NCI-H2171 treated with DMSO at 0.1 percent for 48 hours (cell line): ENCODE data around the gene RIPOR3.

Experiments
- DNase-seq: peaks from one replicate; lab custom pipeline; 2025; lab: John Stamatoyannopoulos, UW

RIPOR3 gene

DNA sequence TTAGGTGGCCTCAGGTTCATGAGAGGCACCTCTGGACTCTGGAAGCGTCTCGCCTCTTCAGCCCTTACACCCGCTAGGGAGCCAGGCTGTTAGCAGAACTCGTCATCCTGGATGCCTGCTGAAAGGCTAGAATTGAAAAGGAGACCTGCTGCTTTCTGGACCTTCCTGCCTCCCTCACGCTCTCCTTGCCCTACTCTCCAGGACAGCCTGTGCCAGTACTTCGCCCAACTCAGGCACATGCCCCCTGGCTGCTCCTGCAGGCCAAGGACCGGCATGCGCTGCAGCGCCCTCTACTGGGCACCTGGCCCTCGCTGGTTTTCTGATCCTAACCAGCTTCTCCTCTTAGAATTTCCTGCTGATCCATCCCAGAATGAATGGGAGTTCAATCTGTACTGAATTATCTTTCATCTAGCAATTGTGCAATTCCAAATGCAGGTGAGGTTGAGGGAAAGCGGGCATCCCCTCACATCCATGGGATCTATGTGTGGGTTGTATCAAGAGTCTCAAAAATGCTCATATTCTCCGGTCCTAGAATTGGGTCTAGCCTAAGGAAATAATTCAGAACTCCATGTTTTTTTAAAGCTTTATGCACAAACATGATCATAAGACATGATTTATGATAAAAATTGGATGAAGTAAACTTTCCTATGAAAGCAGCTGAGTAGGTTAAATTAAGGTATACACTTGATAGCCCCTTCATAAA lies 103.2 kb downstream of the RIPOR3 start:
- DNase-seq: peak; percentile 49

DNA sequence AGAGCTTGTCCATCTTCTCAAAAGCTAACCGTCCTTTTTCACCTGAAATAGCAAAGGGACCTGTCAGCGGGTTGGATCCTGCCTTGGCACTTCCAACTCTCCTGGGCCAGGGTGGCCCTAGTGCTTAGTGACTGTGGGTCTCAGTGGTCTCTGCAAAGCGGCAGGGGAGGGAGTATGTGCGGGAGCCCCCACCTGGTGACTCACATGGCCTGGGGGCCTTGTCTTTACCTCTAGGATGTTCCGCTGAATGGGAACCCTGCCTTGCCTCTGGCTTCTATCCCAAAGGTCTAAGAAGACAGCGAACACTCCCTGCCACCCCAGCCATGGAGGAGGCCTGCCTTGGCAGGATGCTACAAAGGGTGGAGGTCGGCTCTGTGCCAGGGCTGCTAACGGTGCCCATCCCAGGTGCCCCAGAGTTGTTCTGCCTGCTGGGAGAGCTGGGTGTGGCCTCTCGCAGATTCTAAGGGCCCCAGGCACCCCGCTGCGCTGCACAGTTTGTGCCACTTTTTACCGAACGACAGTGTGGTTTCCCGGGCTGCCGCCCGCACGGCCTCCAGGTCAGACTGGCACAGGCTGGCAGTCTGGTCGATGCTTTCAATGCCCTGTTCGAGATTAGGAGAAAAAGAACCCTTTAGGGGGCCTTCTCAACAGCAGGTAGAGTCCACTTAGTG lies 103.9 kb downstream of the RIPOR3 start:
- DNase-seq: peak; percentile 20

DNA sequence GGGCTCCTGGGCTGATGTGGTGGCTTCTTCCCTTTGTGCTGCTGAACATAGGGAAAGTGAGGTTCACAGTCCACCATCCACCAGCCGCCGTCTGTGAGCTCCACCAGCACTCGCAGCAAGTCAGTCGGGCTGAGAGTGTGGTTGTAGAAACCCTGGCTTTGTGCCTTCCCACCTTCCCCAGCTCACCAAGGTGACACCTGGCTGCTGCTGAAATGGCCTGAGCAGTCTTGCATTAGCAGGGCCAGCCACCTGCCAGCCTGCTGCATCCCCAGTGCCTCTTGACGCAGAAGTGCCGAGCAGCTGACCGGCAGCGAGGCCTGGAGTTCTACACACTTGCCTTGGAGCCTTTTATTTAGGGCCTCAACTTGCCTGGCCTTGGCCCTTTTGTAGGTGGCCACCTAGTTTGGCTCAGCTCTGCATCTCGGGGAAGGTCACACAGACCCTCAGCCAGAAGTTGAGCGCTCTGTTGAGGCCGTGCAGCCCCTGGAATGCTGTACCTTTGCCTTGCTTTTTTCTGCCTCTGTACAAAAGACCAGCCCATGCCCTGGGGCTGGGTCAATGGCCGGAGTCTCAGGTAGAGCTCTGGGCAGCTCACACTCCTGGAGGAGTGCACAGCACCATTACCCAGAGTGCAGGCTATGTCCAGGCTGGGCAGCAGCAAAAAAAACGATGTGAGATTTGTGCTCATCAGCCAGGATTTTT lies 104.7 kb downstream of the RIPOR3 start:
- no peak for DNase-seq

- no peak for DNase-seq
Measured at GRCh38 chr20:50585678-50586077, 105.7 kb downstream of the RIPOR3 start.

DNA sequence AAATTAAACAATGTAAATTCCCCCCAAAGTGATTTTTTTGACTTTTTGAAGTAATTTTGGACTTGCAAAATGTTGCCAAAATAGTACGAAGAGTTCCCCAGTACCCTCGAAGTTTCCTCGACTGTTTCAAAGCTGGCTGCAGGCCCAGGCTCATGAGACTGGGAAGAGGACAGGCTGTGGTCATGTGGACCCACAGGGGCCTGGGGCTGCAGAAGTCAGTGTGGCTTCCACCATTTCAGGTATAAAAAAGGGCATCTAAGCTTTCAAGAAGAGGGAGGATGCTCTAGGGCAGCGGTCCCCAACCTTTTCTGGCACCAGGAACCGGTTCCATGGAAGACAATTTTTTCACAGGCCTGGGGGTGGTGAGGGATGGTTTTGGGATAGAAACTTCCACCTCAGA lies 106.1 kb downstream of the RIPOR3 start:
- no peak for DNase-seq

GRCh38 chr20:50584687-50585086 lies 106.7 kb downstream of the RIPOR3 start:
- no peak for DNase-seq

- no peak for DNase-seq
Measured at GRCh38 chr20:50583442-50584150, 107.7 kb downstream of the RIPOR3 start.

DNA sequence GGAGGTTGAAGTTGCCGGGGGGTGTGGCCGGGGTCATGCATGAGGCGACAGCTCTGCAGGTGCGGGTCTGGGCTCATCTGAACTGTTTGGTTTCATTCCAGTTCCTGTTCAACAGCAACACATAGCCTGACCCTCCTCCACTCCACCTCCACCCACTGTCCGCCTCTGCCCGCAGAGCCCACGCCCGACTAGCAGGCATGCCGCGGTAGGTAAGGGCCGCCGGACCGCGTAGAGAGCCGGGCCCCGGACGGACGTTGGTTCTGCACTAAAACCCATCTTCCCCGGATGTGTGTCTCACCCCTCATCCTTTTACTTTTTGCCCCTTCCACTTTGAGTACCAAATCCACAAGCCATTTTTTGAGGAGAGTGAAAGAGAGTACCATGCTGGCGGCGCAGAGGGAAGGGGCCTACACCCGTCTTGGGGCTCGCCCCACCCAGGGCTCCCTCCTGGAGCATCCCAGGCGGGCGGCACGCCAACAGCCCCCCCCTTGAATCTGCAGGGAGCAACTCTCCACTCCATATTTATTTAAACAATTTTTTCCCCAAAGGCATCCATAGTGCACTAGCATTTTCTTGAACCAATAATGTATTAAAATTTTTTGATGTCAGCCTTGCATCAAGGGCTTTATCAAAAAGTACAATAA lies 108.6 kb downstream of the RIPOR3 start:
- no peak for DNase-seq

- DNase-seq: no peak
Measured at GRCh38 chr20:50582092-50582491, 109.2 kb downstream of the RIPOR3 start.

DNA sequence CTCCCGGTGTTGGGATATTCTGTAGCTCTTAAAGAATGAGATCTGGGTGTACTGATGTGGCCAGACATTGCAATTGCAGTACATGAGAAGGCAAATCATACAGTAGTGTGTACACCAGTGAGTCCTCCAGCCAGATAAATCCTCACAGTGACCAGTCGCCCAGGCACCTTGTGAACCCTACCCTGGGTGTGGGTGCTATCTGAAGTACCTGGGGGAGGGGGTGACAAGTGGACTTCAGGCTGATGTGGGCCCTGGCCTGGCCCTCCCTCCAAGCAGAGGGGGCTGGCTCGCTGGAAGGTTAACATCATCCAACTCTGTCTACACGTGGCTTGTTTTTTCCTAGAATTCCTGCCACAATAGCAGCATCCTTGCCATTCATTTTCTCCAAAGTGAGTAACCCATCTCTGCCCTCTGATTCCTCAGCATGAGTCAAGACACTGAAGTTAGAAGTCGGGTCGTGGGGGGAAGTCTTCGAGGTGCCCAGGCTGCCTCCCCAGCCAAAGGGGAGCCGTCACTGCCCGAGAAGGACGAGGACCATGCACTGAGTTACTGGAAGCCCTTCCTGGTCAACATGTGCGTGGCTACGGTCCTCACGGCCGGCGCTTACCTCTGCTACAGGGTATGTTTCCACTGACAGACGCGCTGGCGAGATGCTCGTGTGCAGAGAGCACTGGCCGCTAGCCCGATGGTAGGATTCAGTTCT lies 110.3 kb downstream of the RIPOR3 start:
- no peak for DNase-seq

DNA sequence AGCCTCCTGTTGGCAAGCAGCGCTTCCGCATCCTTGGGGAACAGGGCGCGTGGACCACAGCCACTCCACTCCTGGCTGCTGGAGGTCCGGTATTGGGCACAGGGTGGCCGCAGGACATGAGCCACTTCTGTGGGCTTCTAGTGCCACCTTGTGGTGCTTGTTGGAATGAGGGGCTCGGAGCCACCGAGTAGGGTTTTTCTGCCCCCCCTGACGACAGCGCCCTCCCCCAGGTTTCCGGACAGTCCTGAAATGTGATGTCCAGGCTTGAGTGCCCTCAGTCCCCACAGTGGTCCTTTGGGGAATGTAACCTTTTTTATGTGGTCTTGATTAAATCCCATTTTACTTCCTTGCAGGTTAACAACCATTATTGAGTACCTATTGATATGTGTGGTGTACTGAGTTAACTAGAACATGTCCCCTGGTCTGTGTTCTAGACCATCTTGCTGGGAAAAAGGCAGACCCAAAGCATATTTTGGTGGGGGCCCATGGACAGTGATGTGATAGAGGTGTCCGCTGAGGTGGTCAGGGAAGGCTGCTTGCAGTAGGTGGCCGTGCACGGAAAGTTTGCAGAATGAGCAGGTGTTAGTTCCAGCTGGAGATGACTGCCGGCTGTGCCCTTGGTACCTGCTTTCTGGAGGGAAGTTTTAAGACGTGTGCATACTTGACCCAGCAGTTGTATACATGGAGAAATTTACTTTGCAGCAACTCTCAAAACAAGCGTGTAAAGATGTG lies 111.2 kb downstream of the RIPOR3 start:
- no peak for DNase-seq

GRCh38 chr20:50579511-50579910 lies 111.8 kb downstream of the RIPOR3 start:
- no peak for DNase-seq

DNA sequence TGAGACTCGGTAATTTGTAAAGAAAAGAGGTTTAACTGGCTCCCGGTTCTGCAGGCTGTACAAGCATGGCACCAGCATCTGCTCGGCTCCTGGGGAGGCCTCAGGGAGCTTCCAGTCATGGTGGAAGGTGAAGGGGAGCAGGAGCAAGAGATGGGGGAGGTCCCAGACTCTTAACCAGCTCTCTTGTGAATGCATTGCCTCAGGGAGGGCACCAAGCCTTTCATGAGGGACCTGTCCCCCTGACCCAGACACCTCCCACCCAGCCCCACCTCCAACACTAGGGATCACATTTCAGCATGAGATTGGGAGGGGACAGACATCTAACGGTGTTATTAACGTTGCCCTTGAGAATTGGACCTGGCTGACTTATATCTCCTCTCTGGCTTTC lies 112.6 kb downstream of the RIPOR3 start:
- DNase-seq: no peak

GRCh38 chr20:50578061-50578777 lies 113.1 kb downstream of the RIPOR3 start:
- no peak for DNase-seq

GRCh38 chr20:50577175-50578018 lies 113.9 kb downstream of the RIPOR3 start:
- peak; percentile 36 for DNase-seq

DNA sequence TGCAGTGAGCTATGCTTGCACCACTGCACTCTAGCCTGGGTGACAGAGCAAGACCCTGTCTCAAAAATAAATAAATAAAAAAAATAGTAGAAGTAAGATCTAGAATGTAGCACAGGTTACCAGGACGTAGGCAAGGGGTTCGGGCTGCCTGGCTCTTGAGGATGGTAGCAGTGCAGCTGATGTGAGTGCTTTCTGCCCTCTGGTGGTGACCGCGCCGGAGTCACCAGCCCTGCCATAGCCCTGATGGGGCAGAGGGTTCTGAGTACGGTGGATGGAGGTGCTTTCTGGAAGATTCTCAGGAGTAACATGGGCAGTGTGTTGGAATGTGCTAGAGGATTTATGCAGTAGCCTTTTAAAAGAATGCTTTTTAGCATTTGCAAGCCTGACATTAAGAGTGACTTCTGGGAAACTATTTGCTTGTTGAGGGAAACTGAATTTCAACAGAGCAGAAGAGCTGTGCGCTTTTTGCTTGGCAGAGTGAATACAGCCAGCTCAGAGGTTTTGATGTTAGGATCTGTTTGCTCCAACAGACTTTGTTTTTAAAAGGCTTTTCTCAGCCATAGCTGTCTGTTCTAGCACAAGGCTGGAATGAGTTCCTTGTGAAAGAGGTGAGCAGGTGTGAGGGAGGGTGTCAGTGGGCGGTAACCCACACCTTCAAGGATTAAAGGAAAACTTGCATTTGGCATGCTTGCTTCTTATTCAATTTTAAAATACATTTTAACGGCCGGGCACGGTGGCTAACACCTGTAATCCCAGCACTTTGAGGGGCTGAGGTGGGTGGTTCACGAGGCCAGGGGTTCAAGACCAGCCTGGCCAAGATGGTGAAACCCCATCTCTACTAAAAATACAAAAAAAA lies 115.2 kb downstream of the RIPOR3 start:
- DNase-seq: peak; percentile 59

GRCh38 chr20:50574586-50574985 lies 116.8 kb downstream of the RIPOR3 start:
- no peak for DNase-seq

DNA sequence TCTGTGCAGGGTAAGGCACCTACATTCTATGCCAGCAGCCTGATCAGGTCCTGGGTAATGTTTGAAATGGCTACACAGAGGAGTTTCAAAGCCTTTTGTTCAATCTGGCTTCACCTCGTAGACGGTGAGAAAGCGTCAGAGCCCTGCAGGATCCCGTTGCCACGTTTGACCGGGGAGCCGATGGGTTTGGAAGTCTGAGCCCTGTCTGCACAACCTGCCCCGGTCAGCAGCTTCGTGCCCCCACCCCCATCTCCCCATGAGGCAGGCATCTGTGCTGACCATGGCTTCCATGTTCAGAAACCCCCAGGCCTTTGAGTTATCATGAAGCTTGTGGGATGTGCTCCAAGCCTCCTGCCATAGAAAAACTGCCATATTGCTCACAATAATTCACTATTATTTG lies 117.2 kb downstream of the RIPOR3 start:
- no peak for DNase-seq
